ENCODE data around the gene INSIG1.

DNA sequence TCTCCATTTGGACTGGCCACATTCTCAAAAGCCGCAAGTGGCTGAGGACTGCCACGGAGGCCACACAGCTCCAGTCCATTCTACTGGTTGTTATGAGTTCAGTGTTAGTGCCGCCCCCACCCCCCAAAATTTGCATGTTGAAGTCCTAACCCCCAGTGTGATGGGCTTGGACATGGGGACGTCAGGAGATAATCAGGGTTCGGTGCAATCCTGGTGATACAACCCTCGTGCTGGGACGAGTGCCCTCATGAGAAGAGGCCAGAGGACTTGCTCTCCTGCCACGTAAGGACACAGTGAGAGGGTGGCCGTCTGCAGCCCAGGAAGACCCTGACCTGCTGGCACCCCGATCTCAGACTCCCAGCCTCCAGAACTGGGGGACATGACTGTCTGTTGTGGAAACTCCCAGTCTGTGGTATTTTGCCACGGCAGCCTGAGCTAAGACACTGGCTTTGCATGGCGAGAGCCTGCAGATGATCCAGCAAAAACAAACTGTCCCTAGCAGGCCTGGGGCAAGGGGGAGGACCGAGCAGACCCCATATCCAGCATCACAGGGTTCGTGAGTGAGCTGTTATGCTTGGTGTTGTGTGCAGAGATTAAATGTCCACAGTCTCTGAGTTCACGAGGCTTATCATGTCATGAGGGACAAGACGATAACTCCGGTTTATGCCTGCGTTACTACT is 41.5 kb upstream of the INSIG1 start:
- TF ChIP-seq, protein P1, sequence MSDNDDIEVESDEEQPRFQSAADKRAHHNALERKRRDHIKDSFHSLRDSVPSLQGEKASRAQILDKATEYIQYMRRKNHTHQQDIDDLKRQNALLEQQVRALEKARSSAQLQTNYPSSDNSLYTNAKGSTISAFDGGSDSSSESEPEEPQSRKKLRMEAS (IDR thresholded peaks at IDR 0.05; ENCODE audit: low read depth), result no peak
- TF ChIP-seq TAF1 (IDR thresholded peaks at IDR 0.05; ENCODE audit: borderline replicate concordance, low read depth, low read length) (no peak), SIN3A (IDR thresholded peaks at IDR 0.05; ENCODE audit: borderline replicate concordance, low read depth, low read length) (no peak), EZH2phosphoT487 (IDR thresholded peaks at IDR 0.05; ENCODE audit: borderline replicate concordance, low read depth) (no peak)
- TF ChIP-seq, protein P2, sequence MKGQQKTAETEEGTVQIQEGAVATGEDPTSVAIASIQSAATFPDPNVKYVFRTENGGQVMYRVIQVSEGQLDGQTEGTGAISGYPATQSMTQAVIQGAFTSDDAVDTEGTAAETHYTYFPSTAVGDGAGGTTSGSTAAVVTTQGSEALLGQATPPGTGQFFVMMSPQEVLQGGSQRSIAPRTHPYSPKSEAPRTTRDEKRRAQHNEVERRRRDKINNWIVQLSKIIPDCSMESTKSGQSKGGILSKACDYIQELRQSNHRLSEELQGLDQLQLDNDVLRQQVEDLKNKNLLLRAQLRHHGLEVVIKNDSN (IDR thresholded peaks at IDR 0.05; ENCODE audit: borderline replicate concordance, low read depth), result no peak
- TF ChIP-seq, protein P3, sequence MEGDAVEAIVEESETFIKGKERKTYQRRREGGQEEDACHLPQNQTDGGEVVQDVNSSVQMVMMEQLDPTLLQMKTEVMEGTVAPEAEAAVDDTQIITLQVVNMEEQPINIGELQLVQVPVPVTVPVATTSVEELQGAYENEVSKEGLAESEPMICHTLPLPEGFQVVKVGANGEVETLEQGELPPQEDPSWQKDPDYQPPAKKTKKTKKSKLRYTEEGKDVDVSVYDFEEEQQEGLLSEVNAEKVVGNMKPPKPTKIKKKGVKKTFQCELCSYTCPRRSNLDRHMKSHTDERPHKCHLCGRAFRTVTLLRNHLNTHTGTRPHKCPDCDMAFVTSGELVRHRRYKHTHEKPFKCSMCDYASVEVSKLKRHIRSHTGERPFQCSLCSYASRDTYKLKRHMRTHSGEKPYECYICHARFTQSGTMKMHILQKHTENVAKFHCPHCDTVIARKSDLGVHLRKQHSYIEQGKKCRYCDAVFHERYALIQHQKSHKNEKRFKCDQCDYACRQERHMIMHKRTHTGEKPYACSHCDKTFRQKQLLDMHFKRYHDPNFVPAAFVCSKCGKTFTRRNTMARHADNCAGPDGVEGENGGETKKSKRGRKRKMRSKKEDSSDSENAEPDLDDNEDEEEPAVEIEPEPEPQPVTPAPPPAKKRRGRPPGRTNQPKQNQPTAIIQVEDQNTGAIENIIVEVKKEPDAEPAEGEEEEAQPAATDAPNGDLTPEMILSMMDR (IDR thresholded peaks at IDR 0.05), result no peak

All from SK-N-SH (cell line).